Right ventricle myocardium inferior (tissue), 1 donor: ENCODE data around the gene CRTAC1. TPM values are rescaled to one million over a fixed set of nuclear protein-coding genes. Genes with fewer than 3 reads are reported as not detected.

Source experiments
- ATAC-seq: fragments of 200-7000 bp; cut with Tn5 transposase; one replicate; pipeline ENCODE4 v1.9.1; 2020; ENCODE audit warnings: mild to moderate bottlenecking, moderate library complexity
- DNase-seq: peaks from one replicate; pipeline ENCODE4 v3.0.0; 2021; ENCODE audit errors: missing footprints
- intact Hi-C: fragments of 100-400 bp; cut with DNase I; formaldehyde crosslinking; loops from one replicate; pipeline ENCODE4 v1.11.0; 2022
- total RNA-seq: library from RNA; stranded (reverse); fragmentation: NEBNext Ultra II Directional; extraction: Animal tissue kit (Norgen Biotek cat#: 25700); gene quantifications from one replicate; pipeline ENCODE4 v1.2.1, GENCODE V29; 2021
- donor health status: DM: no; HTN: yes; CAD: no; lungs with severe emphysema.

The CRTAC1 gene
- total RNA-seq, 1 donor from 2014 or later: 1.5 TPM

- intact Hi-C loops: no loop called here
- ATAC-seq (no peak), DNase-seq (no peak)
Observed at GRCh38 chr10:97888641-97889262, 141.7 kb downstream of the CRTAC1 start.

GRCh38 chr10:97888134-97888533 is 142.3 kb downstream of the CRTAC1 start:
- ATAC-seq (no peak), DNase-seq (no peak)
- intact Hi-C loops: no loop called here

DNA sequence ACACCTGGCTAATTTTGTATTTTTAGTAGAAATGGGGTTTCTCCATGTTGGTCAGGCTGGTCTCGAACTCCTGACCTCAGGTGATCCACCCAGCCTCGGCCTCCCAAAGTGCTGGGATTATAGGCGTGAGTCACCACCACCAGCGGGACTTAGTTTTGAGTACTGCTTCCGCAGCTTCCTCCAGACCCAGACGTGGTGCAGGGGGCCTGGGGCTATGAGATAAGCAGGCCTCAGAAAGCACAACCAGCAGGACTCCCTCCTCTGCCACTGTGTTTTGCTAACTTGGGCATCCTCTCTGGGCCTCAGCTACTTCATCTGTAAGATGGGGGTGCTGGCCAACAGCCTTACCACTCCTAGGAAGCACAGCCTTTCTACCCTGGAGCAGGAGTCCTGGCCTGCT is 143.0 kb downstream of the CRTAC1 start:
- ATAC-seq (no peak), DNase-seq (no peak)
- intact Hi-C loops: no loop called here

GRCh38 chr10:97886286-97886685 is 144.1 kb downstream of the CRTAC1 start:
- intact Hi-C loops: no loop called here
- ATAC-seq (no peak), DNase-seq (no peak)

- DNase-seq (no peak), ATAC-seq (no peak)
- intact Hi-C loops: no loop called here
Observed at GRCh38 chr10:97883092-97883485, 147.3 kb downstream of the CRTAC1 start.

DNA sequence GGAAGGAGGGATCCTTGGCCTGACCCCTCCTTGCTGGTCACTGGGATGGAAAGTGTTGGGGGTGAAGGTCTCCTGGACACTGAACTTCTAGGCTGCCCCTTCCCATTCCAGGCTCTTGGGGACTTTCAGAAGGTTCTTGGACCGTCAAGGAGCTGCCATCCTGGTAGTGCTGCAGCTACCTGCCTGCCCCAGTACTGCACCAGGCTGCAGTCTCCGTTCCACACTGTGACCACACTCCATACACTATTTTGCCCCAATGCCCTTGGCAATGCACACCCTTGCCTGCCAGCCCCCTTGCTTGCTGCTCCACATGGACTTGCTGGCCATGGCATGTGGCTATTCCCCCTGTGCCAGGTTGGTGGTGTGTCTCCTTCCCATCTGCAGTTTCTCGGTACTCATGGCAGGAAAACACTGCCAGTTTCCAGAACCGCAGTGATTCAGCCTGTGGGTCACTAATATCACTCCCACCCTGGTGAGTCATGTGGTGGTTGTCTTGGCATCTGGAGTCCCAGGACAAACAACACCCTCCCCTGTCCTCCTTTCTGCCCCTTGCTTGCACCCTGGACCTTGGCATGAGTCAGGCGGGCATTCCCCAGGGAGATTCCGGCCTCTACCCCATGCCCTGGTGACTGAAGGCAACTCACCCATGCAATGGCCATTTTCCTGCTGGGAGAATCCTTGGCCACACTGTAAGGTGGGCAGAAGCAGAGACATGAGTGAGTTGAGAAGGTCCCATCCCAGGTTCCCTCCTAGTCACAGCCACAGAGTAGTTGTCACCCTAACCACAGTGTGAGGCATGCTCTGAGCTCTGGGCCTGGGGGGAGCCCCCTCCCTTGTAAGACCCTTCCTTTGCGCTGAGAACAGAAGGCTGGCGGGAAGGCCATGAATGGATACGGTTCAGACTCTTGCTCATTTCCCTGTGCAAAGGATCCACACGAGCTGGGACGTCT is 148.0 kb downstream of the CRTAC1 start:
- ATAC-seq (peak; percentile 14), DNase-seq (no peak)
- intact Hi-C loops: no loop called here

DNA sequence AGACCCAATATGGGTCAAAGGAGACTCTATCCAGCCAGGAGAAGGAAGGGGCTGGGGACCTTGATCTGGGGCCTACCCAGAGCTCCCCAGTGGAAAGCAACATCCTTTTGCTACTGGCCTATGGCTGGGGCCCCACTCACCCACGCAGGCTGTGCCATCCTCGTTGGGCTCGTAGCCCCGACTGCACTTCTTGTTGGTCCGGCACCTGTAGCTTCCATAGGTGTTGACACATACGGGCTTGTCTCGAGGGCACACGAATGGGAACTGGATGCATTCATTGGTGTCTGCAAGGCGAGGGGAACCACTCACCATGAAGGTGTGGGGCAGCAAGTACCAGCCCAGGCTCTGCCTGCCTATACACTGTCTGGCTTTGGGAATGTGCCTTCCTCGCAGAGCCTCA is 150.3 kb downstream of the CRTAC1 start:
- ATAC-seq (no peak), DNase-seq (no peak)
- intact Hi-C loops: no loop called here

DNA sequence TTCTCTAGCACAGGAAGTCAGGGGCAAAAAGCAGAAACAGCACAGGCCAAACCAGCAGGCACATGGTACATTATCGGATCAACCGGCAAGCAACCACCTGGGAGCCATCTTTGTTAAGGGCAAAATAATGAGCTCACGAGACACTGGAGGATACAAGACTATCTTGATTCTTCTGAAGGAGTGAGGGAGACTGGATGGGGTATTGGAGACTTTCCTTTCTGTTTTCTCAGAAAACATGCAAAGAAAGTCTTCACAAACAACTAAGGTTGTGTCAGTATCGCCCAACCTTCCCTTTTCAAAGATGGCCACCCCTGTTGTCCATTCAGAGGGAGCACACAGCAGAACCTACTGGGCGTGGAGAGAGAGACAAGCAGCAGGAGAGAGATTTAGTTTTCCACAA is 151.2 kb downstream of the CRTAC1 start:
- ATAC-seq (no peak), DNase-seq (no peak)
- intact Hi-C loops: no loop called here

GRCh38 chr10:97876402-97876801 is 154.0 kb downstream of the CRTAC1 start:
- ATAC-seq (no peak), DNase-seq (no peak)
- intact Hi-C loops: no loop called here

DNA sequence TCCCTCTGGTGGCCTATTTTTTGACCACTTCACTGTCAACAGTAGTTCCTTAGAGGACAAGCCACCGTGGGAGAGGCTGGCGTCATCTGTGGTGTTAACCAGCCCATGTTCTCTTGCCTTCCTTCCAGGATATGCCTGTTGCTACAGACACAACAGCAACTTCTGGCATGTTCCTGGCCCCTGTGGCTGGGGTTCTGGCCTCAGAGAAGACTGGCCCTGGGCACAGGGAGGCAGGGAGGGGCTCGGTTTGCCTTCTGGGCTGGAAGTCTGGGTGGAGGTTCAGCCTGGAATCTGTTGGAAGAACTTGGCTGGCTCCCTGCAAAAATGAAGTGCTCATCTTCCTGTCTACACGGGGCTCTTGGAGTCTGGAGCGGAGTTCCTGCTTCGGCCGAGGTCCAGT is 155.0 kb downstream of the CRTAC1 start:
- DNase-seq: no peak
- no peak for ATAC-seq
- intact Hi-C loops: no loop called here

DNA sequence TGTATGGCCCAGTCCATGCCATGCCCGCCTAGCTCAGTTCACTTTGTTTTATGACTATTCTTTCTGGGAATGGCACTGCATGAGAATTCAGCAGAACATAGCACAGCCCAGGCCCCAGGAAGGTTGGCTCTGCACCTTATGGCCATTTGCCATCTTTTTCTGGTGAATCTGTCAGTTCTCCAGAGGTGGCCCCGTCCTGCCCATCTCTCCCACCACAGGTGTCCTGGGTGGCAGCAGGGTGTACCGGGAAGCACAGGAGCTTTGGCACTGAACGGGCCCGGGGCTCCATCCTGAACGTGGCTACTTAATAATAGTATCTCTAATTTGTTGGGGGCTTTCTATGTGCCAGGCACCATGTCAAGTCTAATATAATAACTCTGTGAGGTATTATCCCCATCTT is 156.1 kb downstream of the CRTAC1 start:
- ATAC-seq (no peak), DNase-seq (no peak)
- intact Hi-C loops: no loop called here

- DNase-seq: no peak
- intact Hi-C loops: no loop called here
- no peak for ATAC-seq
Observed at GRCh38 chr10:97873569-97873968, 156.9 kb downstream of the CRTAC1 start.

- no peak for ATAC-seq
- intact Hi-C loops: no loop called here
- no peak for DNase-seq
Observed at GRCh38 chr10:97870990-97871389, 159.4 kb downstream of the CRTAC1 start.

- ATAC-seq (peak; percentile 91), DNase-seq (peak; percentile 80)
- intact Hi-C loops: loop anchor here (1.0 kb wide), 2 partner anchors 77 to 110 kb away; no protein-coding TSS in a partner anchor
Observed at GRCh38 chr10:97869091-97870042, 161.1 kb downstream of the CRTAC1 start.

GRCh38 chr10:97868134-97868685 is 162.2 kb downstream of the CRTAC1 start:
- DNase-seq: no peak
- intact Hi-C loops: no loop called here
- ATAC-seq: no peak

GRCh38 chr10:97867220-97867800 is 163.1 kb downstream of the CRTAC1 start:
- intact Hi-C loops: no loop called here
- DNase-seq (no peak), ATAC-seq (no peak)

GRCh38 chr10:97866524-97867219 is 163.7 kb downstream of the CRTAC1 start:
- ATAC-seq: no peak
- intact Hi-C loops: no loop called here
- DNase-seq: no peak

DNA sequence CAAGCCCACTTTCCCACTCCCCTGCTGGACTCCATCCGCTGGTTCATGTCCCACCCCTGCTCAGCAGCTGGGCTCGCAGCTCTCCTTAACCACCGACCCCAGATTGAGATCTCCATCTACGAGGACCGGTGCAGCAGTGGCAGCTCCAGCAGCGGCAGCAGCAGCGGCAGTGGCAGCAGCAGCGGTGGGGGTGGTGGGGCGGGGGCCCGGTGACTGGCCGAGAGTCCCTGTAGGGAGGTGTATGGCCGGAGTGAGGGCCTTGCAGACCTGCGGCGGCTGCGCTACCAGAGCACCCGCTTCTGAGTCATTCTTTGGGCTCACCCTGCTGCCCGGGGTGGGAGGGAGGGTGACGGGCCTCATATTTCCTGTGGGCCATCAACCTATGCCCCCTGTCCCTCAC is 164.9 kb downstream of the CRTAC1 start:
- DNase-seq: no peak
- ATAC-seq: no peak
- intact Hi-C loops: no loop called here
